ENCODE results near the gene VPS9D1.

- TF ChIP-seq ZNF274 (IDR thresholded peaks at IDR 0.05; ENCODE audit: low read depth, low read length) (no peak), YY1 (IDR thresholded peaks at IDR 0.05; ENCODE audit: insufficient read depth, insufficient read length) (no peak), SUZ12 (IDR thresholded peaks at IDR 0.05; ENCODE audit: extremely low read depth, insufficient read depth, insufficient read length) (no peak)
These were observed 60.6 kb downstream of the VPS9D1 start for GRCh38 chr16:89660146-89660545.

All from NT2/D1 (cell line).